ENCODE measurements around the gene ELN. TPM values are rescaled to one million over a fixed set of nuclear protein-coding genes. Genes with fewer than 3 reads are reported as not detected.
A peak's percentile ranks its signal among the peaks of the same experiment; 100 is the strongest.

The ELN gene
- total RNA-seq, 4 donors from 2014 or later, result 46.5 to 152 (median 108) TPM

DNA sequence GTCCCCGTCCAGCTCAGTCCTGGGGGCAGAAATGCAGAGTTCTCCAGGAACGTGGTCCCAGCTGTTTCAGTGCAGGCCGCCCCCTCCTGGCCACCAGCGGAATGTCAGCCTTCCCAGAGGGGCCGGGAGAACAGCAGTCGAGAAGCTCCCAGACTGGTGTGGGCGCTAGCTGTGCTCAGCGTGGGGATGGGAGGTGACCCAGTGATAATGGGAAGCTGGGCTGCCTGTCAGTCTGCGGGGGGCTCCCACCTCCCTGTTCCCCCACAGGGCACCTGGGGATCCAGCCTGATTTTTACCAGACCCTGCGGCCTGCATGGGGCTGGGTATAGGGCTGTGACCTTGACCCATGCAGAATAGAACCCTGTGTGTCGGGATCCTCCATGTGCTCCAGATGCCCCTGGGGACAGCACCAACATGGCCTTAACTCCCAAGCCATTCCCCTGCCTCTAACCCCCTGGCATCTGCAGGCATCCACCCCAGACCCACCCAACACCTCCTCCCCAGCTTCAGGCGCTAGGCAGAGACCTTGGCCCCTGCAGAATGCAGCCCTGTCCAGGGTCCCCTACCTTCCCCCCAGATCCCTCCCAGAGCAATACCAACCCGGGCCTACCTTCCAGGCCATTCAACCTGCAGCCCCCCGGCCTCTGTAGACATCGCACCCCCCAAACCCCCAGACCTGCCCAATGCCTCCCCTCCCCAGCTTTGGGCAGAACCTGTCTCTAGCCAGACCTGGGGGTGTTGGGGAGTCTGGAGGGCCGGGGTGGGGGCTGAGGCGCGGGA, 880 bp upstream of the ELN start:
- WGBS, 2 donors, result 13 to 22% methylated on average over 12 to 13 of the region's 18 CpGs
- peaks cover 0 to 91% (median 39%) of the 10 kb centered on the region in 4 donors for H3K4me1 ChIP-seq
- no peaks in the 10 kb centered on the region for H3K36me3 ChIP-seq
- peak overlapping the region; percentile 78 to 91 (median 90) for H3K27ac ChIP-seq
- DNase-seq (ENCODE audit: low spot score in 2 of 2), result peak; percentile 87 to 96
- peak overlapping the region; percentile 47 to 58 (median 52) for H3K4me3 ChIP-seq
- no peaks in the 10 kb centered on the region for H3K9me3 ChIP-seq
- no peaks in the 10 kb centered on the region for H3K27me3 ChIP-seq
- TF ChIP-seq EP300 (IDR thresholded peaks at IDR 0.05) (peak in 1 of 2 donors; percentile 61), POLR2A (IDR thresholded peaks at IDR 0.05) (no peak)
- TF ChIP-seq, protein P1, sequence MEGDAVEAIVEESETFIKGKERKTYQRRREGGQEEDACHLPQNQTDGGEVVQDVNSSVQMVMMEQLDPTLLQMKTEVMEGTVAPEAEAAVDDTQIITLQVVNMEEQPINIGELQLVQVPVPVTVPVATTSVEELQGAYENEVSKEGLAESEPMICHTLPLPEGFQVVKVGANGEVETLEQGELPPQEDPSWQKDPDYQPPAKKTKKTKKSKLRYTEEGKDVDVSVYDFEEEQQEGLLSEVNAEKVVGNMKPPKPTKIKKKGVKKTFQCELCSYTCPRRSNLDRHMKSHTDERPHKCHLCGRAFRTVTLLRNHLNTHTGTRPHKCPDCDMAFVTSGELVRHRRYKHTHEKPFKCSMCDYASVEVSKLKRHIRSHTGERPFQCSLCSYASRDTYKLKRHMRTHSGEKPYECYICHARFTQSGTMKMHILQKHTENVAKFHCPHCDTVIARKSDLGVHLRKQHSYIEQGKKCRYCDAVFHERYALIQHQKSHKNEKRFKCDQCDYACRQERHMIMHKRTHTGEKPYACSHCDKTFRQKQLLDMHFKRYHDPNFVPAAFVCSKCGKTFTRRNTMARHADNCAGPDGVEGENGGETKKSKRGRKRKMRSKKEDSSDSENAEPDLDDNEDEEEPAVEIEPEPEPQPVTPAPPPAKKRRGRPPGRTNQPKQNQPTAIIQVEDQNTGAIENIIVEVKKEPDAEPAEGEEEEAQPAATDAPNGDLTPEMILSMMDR (IDR thresholded peaks at IDR 0.05), result peak; percentile 92 to 98 (median 97)

DNA sequence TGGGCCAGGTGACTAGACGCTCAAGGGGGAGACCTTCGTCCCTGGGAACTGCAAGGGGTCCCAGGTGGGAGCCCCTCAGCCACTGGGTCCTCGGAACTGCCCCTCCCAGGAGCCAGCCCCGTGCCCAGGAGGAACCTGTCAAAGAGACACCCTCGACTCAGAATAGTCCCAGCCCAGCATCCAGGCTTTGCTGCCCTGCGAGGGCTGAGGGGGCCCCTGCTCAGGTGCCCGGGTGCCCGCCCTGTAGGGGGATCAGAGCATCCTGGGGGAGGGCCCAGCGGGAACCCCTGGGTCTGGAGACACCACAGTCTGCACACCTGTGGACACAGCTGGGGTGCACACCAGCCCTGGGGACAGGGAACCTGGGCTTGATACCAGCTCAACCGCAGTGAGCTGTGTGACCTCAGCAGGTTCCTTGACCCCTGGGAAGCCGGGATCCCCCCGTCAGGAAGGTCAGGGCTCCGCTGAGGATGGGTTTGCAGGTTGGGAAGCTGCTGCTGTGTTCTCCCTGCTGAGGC, 407 bp downstream of the ELN start:
- TF ChIP-seq, protein P1 (IDR thresholded peaks at IDR 0.05), result no peak
- TF ChIP-seq POLR2A (IDR thresholded peaks at IDR 0.05), result no peak
- Histone ChIP-seq H3K4me3 (peak overlapping the region; percentile 47 to 58 (median 52)), H3K4me1 (peaks cover 0 to 91% (median 46%) of the 10 kb centered on the region in 4 donors), H3K36me3 (no peaks in the 10 kb centered on the region), H3K27me3 (no peaks in the 10 kb centered on the region), H3K27ac (peak overlapping the region; percentile 78 to 91 (median 90)), H3K9me3 (no peaks in the 10 kb centered on the region)
- DNase-seq (ENCODE audit: low spot score in 2 of 2), result no peak
- 12 to 24% methylated on average over 5 to 6 of the region's 13 CpGs for WGBS, 2 donors

DNA sequence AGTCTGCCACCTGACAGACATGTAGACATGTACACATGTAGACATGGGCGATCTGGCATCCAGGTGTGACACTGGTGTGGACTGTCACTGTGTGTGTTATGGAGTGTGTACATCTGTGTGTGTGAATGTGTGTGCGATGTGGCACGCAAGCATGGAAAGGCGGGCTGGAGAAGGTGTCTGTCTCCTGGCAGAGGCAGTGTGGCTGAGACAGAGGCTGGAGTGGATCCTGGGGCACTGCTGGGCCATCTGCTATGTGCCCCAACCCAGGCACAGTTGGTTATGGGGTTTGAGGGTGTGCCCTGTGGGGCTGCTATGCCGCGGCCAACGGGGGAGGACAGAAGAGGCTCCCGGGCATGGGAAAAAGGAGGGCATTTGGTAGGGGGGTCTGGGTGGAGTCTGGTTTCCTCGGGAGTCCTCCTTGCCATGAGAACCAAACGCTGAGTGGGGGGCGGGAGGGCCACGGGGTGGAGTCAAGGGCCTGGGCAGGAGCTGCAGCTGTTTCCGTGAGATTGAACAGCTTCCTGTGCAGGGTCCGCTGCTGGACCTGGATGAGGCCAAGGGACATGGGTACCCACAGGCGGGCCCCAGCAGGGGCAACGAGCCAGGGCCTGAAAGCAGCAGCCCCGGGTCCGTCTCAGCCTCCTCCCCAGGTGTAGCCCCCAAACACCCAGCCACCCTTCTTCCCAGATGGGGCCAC, 1.3 kb downstream of the ELN start:
- H3K27ac ChIP-seq, result peak overlapping the region; percentile 78 to 91 (median 90)
- 26 to 34% methylated on average over 17 to 18 of the region's 18 CpGs for WGBS, 2 donors
- peaks cover 0 to 91% (median 51%) of the 10 kb centered on the region in 4 donors for H3K4me1 ChIP-seq
- H3K4me3 ChIP-seq, result peak overlapping the region; percentile 47 to 58 (median 52)
- TF ChIP-seq EP300 (IDR thresholded peaks at IDR 0.05) (no peak), POLR2A (IDR thresholded peaks at IDR 0.05) (no peak)
- TF ChIP-seq, protein P1 (IDR thresholded peaks at IDR 0.05), result no peak
- H3K27me3 ChIP-seq, result no peaks in the 10 kb centered on the region
- no peaks in the 10 kb centered on the region for H3K9me3 ChIP-seq
- no peak for DNase-seq (ENCODE audit: low spot score in 2 of 2)
- no peaks in the 10 kb centered on the region for H3K36me3 ChIP-seq

DNA sequence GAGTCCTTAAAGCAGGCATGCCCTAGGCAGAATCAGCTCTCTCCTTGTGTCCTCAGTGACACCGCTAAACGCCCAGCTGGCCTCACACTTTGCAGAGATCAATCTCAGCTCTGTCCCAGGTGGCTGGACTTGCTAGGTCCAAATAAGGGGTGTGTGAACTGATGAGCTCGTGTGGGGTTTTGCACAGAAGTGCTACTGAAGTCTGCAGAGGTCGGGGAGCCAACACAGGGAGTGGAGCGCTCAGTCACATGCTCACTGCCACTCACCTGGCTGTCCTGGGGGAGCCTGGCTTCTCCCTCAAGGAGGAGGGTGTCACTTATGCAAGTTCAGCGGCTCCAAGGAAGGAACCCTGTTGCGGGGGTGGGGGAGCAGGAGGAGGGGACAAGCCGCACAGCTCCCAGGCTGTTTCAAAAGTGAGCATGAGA, 2.0 kb downstream of the ELN start:
- H3K27ac ChIP-seq, result peak overlapping the region; percentile 78 to 91 (median 90)
- DNase-seq (ENCODE audit: low spot score in 2 of 2), result no peak
- H3K4me1 ChIP-seq, result peaks cover 0 to 96% (median 52%) of the 10 kb centered on the region in 4 donors
- peak overlapping the region; percentile 47 to 58 (median 52) for H3K4me3 ChIP-seq
- peaks cover 0 to under 1% (median 0%) of the 10 kb centered on the region in 3 donors for H3K36me3 ChIP-seq
- H3K27me3 ChIP-seq, result no peaks in the 10 kb centered on the region
- TF ChIP-seq POLR2A (IDR thresholded peaks at IDR 0.05) (no peak), EP300 (IDR thresholded peaks at IDR 0.05) (no peak)
- TF ChIP-seq, protein P1 (IDR thresholded peaks at IDR 0.05), result no peak
- H3K9me3 ChIP-seq, result no peaks in the 10 kb centered on the region
- WGBS, 2 donors, result 26 to 37% methylated on average over 8 of the region's 8 CpGs
